H1 (cell line): ENCODE results near the gene SLX4IP.

ENCODE experiments used
- CBX8 ChIP-seq: fragments of 300-800, 300-1000 bp; sonication (generic); IDR thresholded peaks from 2 replicates; pipeline ENCODE4 v1.7.1; 2016; ENCODE audit warnings: low read depth, low read length, borderline replicate concordance
- CEBPB ChIP-seq: IDR thresholded peaks from 2 replicates; pipeline ENCODE4 v1.6.1; 2012; ENCODE audit warnings: low read depth, low read length
- CTCF ChIP-seq, 3 experiments: IDR thresholded peaks; 1 replicate in 2 of 3; 2 replicates in 1 of 3; pipeline versions ENCODE4 v1.5.1 to v1.6.1; 2011; ENCODE audit warnings: low read length in 3 of 3, mild to moderate bottlenecking in 3 of 3, inconsistent platforms in 2 of 3, low read depth in 1 of 3, moderate library complexity in 1 of 3; ENCODE audit not compliant: insufficient read depth in 1 of 3; ENCODE audit errors: control extremely low read depth in 1 of 3
- E2F6 ChIP-seq: IDR thresholded peaks from 2 replicates; pipeline ENCODE4 v1.6.1; 2012; ENCODE audit warnings: inconsistent platforms
- EZH2 ChIP-seq: fragments of 200-600 bp; sonication (generic); IDR thresholded peaks from 2 replicates; pipeline ENCODE4 v1.7.1; 2012; ENCODE audit warnings: low read depth, mild to moderate bottlenecking, moderate library complexity, low read length, inconsistent platforms; ENCODE audit not compliant: severe bottlenecking
- JUND ChIP-seq: IDR thresholded peaks from 2 replicates; pipeline ENCODE4 v1.6.1; 2011; ENCODE audit warnings: mild to moderate bottlenecking, improper control_type of control experiment, low read length
- MAX ChIP-seq: IDR thresholded peaks from 2 replicates; pipeline ENCODE4 v1.6.1; 2012; ENCODE audit warnings: inconsistent platforms
- POLR2A ChIP-seq, 2 experiments: IDR thresholded peaks; 1 replicate in 1 of 2; 2 replicates in 1 of 2; pipeline ENCODE4 v1.6.1; 2011; ENCODE audit warnings: low read depth in 2 of 2, low read length in 2 of 2, mild to moderate bottlenecking in 2 of 2; ENCODE audit errors: control extremely low read depth in 1 of 2
- POLR2AphosphoS5 ChIP-seq: IDR thresholded peaks from 2 replicates; pipeline ENCODE4 v1.6.1; 2011; ENCODE audit warnings: low read depth, low read length
- RAD21 ChIP-seq, 2 experiments: IDR thresholded peaks in 1 of 2; conservative IDR thresholded peaks in 1 of 2; 2 replicates each; pipeline ENCODE4 v1.6.1; 2011; ENCODE audit warnings: low read depth in 2 of 2, low read length in 2 of 2, improper control_type of control experiment in 1 of 2, inconsistent platforms in 1 of 2, mild to moderate bottlenecking in 1 of 2, moderate library complexity in 1 of 2
- SRF ChIP-seq: IDR thresholded peaks from 2 replicates; pipeline ENCODE4 v1.6.1; 2011; ENCODE audit warnings: mild to moderate bottlenecking, low read depth, low read length, moderate library complexity
- TAF1 ChIP-seq: IDR thresholded peaks from 2 replicates; pipeline ENCODE4 v1.6.1; 2011; ENCODE audit warnings: mild to moderate bottlenecking, low read depth, low read length
- USF2 ChIP-seq: IDR thresholded peaks from 2 replicates; pipeline ENCODE4 v1.6.1; 2011; ENCODE audit warnings: low read length, improper control_type of control experiment
- ZNF274 ChIP-seq: IDR thresholded peaks from 2 replicates; pipeline ENCODE4 v1.7.0; 2012; ENCODE audit warnings: low read length, borderline replicate concordance; ENCODE audit errors: extremely low read depth

- TF ChIP-seq ZNF274 (no peak), TAF1 (no peak), CTCF (IDR thresholded peaks at IDR 0.05; ENCODE audit: control extremely low read depth in 1 of 3, insufficient read depth in 1 of 3, low read depth in 1 of 3, low read length in 3 of 3) (no peak), CBX8 (no peak), MAX (no peak), POLR2AphosphoS5 (no peak), E2F6 (no peak), SRF (no peak), USF2 (no peak), EZH2 (no peak), CEBPB (no peak), POLR2A (IDR thresholded peaks at IDR 0.05; ENCODE audit: control extremely low read depth in 1 of 2, low read depth in 2 of 2, low read length in 2 of 2) (no peak), JUND (no peak), RAD21 (IDR thresholded peaks at IDR 0.05 in 1 of 2, conservative IDR thresholded peaks at IDR 0.05 in 1 of 2; ENCODE audit: low read depth in 2 of 2, low read length in 2 of 2) (no peak)
These were observed 114.4 kb downstream of the SLX4IP start for GRCh38 chr20:10549511-10549910.
